Measurements from ENCODE around the gene ATE1. TPM values are rescaled to one million over a fixed set of nuclear protein-coding genes. Genes with fewer than 3 reads are reported as not detected.

Gene ATE1
- total and polyA plus RNA-seq, 4 donors: 18.3 to 60.7 (median 35.5) TPM

GRCh38 chr10:121812031-121812430, 115.8 kb downstream of the ATE1 start:
- Histone ChIP-seq H3K9me3 (ENCODE audit: control insufficient read depth, insufficient read depth, low read length) (no peaks in the 10 kb centered on the region), H3K36me3 (ENCODE audit: control insufficient read depth, insufficient read depth, low read length) (no peaks in the 10 kb centered on the region), H3K4me3 (ENCODE audit: low read depth, low read length) (no peak overlapping the region), H3K27ac (ENCODE audit: low read depth, low read length) (no peak overlapping the region), H3K4me1 (ENCODE audit: control insufficient read depth, insufficient read depth, low read length) (no peaks in the 10 kb centered on the region), H3K27me3 (ENCODE audit: control insufficient read depth, insufficient read depth, low read length) (no peaks in the 10 kb centered on the region)
- WGBS (ENCODE audit: insufficient coverage): 100% methylated on average over 2 of the region's 4 CpGs
- DNase-seq (ENCODE audit: low read depth in 4 of 6, low spot score in 6 of 6): no peak

- no peaks in the 10 kb centered on the region for H3K9me3 ChIP-seq (ENCODE audit: control insufficient read depth, insufficient read depth, low read length)
- no peak overlapping the region for H3K4me3 ChIP-seq (ENCODE audit: low read depth, low read length)
- no peaks in the 10 kb centered on the region for H3K4me1 ChIP-seq (ENCODE audit: control insufficient read depth, insufficient read depth, low read length)
- H3K27me3 ChIP-seq (ENCODE audit: control insufficient read depth, insufficient read depth, low read length): no peaks in the 10 kb centered on the region
- no peak overlapping the region for H3K27ac ChIP-seq (ENCODE audit: low read depth, low read length)
- H3K36me3 ChIP-seq (ENCODE audit: control insufficient read depth, insufficient read depth, low read length): no peaks in the 10 kb centered on the region
- no CpG with 5 or more reads among the region's 2 CpGs for WGBS (ENCODE audit: insufficient coverage)
- DNase-seq (ENCODE audit: low read depth in 4 of 6, low spot score in 6 of 6): no peak
Measured at GRCh38 chr10:121811386-121811785, 116.4 kb downstream of the ATE1 start.

- Histone ChIP-seq H3K36me3 (ENCODE audit: control insufficient read depth, insufficient read depth, low read length) (no peaks in the 10 kb centered on the region), H3K9me3 (ENCODE audit: control insufficient read depth, insufficient read depth, low read length) (no peaks in the 10 kb centered on the region), H3K27me3 (ENCODE audit: control insufficient read depth, insufficient read depth, low read length) (no peaks in the 10 kb centered on the region), H3K4me3 (ENCODE audit: low read depth, low read length) (no peak overlapping the region), H3K4me1 (ENCODE audit: control insufficient read depth, insufficient read depth, low read length) (no peaks in the 10 kb centered on the region), H3K27ac (ENCODE audit: low read depth, low read length) (no peak overlapping the region)
- 80% methylated on average over 1 of the region's 2 CpGs for WGBS (ENCODE audit: insufficient coverage)
- DNase-seq (ENCODE audit: low read depth in 4 of 6, low spot score in 6 of 6): no peak
Measured at GRCh38 chr10:121808835-121809234, 119.0 kb downstream of the ATE1 start.

GRCh38 chr10:121804460-121804859, 123.4 kb downstream of the ATE1 start:
- no peak for DNase-seq (ENCODE audit: low read depth in 4 of 6, low spot score in 6 of 6)
- no peaks in the 10 kb centered on the region for H3K27me3 ChIP-seq (ENCODE audit: control insufficient read depth, insufficient read depth, low read length)
- WGBS (ENCODE audit: insufficient coverage): 100% methylated on average over 2 of the region's 4 CpGs
- no peaks in the 10 kb centered on the region for H3K4me1 ChIP-seq (ENCODE audit: control insufficient read depth, insufficient read depth, low read length)
- H3K36me3 ChIP-seq (ENCODE audit: control insufficient read depth, insufficient read depth, low read length): no peaks in the 10 kb centered on the region
- no peak overlapping the region for H3K27ac ChIP-seq (ENCODE audit: low read depth, low read length)
- H3K9me3 ChIP-seq (ENCODE audit: control insufficient read depth, insufficient read depth, low read length): no peaks in the 10 kb centered on the region
- H3K4me3 ChIP-seq (ENCODE audit: low read depth, low read length): no peak overlapping the region

- Histone ChIP-seq H3K27ac (ENCODE audit: low read depth, low read length) (no peak overlapping the region), H3K4me3 (ENCODE audit: low read depth, low read length) (no peak overlapping the region), H3K27me3 (ENCODE audit: control insufficient read depth, insufficient read depth, low read length) (no peaks in the 10 kb centered on the region), H3K9me3 (ENCODE audit: control insufficient read depth, insufficient read depth, low read length) (no peaks in the 10 kb centered on the region), H3K36me3 (ENCODE audit: control insufficient read depth, insufficient read depth, low read length) (no peaks in the 10 kb centered on the region), H3K4me1 (ENCODE audit: control insufficient read depth, insufficient read depth, low read length) (no peaks in the 10 kb centered on the region)
- WGBS (ENCODE audit: insufficient coverage): no CpG with 5 or more reads among the region's 2 CpGs
- DNase-seq (ENCODE audit: low read depth in 4 of 6, low spot score in 6 of 6): peak in 1 of 6 donors; percentile 38
Measured at GRCh38 chr10:121803611-121804010, 124.2 kb downstream of the ATE1 start.

- H3K27me3 ChIP-seq (ENCODE audit: control insufficient read depth, insufficient read depth, low read length): no peaks in the 10 kb centered on the region
- no CpG with 5 or more reads among the region's 2 CpGs for WGBS (ENCODE audit: insufficient coverage)
- no peaks in the 10 kb centered on the region for H3K4me1 ChIP-seq (ENCODE audit: control insufficient read depth, insufficient read depth, low read length)
- H3K9me3 ChIP-seq (ENCODE audit: control insufficient read depth, insufficient read depth, low read length): no peaks in the 10 kb centered on the region
- DNase-seq (ENCODE audit: low read depth in 4 of 6, low spot score in 6 of 6): peak in 2 of 6 donors; percentile 33 to 41
- H3K36me3 ChIP-seq (ENCODE audit: control insufficient read depth, insufficient read depth, low read length): no peaks in the 10 kb centered on the region
- no peak overlapping the region for H3K4me3 ChIP-seq (ENCODE audit: low read depth, low read length)
- no peak overlapping the region for H3K27ac ChIP-seq (ENCODE audit: low read depth, low read length)
Measured at GRCh38 chr10:121800831-121801230, 127.0 kb downstream of the ATE1 start.

- H3K9me3 ChIP-seq (ENCODE audit: control insufficient read depth, insufficient read depth, low read length): no peaks in the 10 kb centered on the region
- no peak overlapping the region for H3K27ac ChIP-seq (ENCODE audit: low read depth, low read length)
- DNase-seq (ENCODE audit: low read depth in 4 of 6, low spot score in 6 of 6): no peak
- no peak overlapping the region for H3K4me3 ChIP-seq (ENCODE audit: low read depth, low read length)
- no peaks in the 10 kb centered on the region for H3K4me1 ChIP-seq (ENCODE audit: control insufficient read depth, insufficient read depth, low read length)
- no peaks in the 10 kb centered on the region for H3K27me3 ChIP-seq (ENCODE audit: control insufficient read depth, insufficient read depth, low read length)
- no CpG with 5 or more reads among the region's 3 CpGs for WGBS (ENCODE audit: insufficient coverage)
- no peaks in the 10 kb centered on the region for H3K36me3 ChIP-seq (ENCODE audit: control insufficient read depth, insufficient read depth, low read length)
Measured at GRCh38 chr10:121800146-121800545, 127.7 kb downstream of the ATE1 start.

- 84% methylated on average over 5 of the region's 8 CpGs for WGBS (ENCODE audit: insufficient coverage)
- Histone ChIP-seq H3K27me3 (ENCODE audit: control insufficient read depth, insufficient read depth, low read length) (no peaks in the 10 kb centered on the region), H3K4me1 (ENCODE audit: control insufficient read depth, insufficient read depth, low read length) (no peaks in the 10 kb centered on the region), H3K4me3 (ENCODE audit: low read depth, low read length) (no peak overlapping the region), H3K9me3 (ENCODE audit: control insufficient read depth, insufficient read depth, low read length) (no peaks in the 10 kb centered on the region), H3K27ac (ENCODE audit: low read depth, low read length) (no peak overlapping the region), H3K36me3 (ENCODE audit: control insufficient read depth, insufficient read depth, low read length) (no peaks in the 10 kb centered on the region)
- DNase-seq (ENCODE audit: low read depth in 4 of 6, low spot score in 6 of 6): no peak
Measured at GRCh38 chr10:121797490-121797889, 130.3 kb downstream of the ATE1 start.

- H3K4me3 ChIP-seq (ENCODE audit: low read depth, low read length): no peak overlapping the region
- H3K27ac ChIP-seq (ENCODE audit: low read depth, low read length): no peak overlapping the region
- DNase-seq (ENCODE audit: low read depth in 4 of 6, low spot score in 6 of 6): no peak
- H3K27me3 ChIP-seq (ENCODE audit: control insufficient read depth, insufficient read depth, low read length): no peaks in the 10 kb centered on the region
- no peaks in the 10 kb centered on the region for H3K4me1 ChIP-seq (ENCODE audit: control insufficient read depth, insufficient read depth, low read length)
- no peaks in the 10 kb centered on the region for H3K36me3 ChIP-seq (ENCODE audit: control insufficient read depth, insufficient read depth, low read length)
- H3K9me3 ChIP-seq (ENCODE audit: control insufficient read depth, insufficient read depth, low read length): no peaks in the 10 kb centered on the region
- no CpG with 5 or more reads among the region's 3 CpGs for WGBS (ENCODE audit: insufficient coverage)
Measured at GRCh38 chr10:121796342-121796741, 131.5 kb downstream of the ATE1 start.

- H3K9me3 ChIP-seq (ENCODE audit: control insufficient read depth, insufficient read depth, low read length): no peaks in the 10 kb centered on the region
- no peaks in the 10 kb centered on the region for H3K4me1 ChIP-seq (ENCODE audit: control insufficient read depth, insufficient read depth, low read length)
- no peaks in the 10 kb centered on the region for H3K27me3 ChIP-seq (ENCODE audit: control insufficient read depth, insufficient read depth, low read length)
- H3K4me3 ChIP-seq (ENCODE audit: low read depth, low read length): no peak overlapping the region
- H3K36me3 ChIP-seq (ENCODE audit: control insufficient read depth, insufficient read depth, low read length): no peaks in the 10 kb centered on the region
- no peak overlapping the region for H3K27ac ChIP-seq (ENCODE audit: low read depth, low read length)
- WGBS (ENCODE audit: insufficient coverage): 100% methylated on average over 1 of the region's 3 CpGs
- DNase-seq (ENCODE audit: low read depth in 4 of 6, low spot score in 6 of 6): no peak
Measured at GRCh38 chr10:121792198-121792597, 135.6 kb downstream of the ATE1 start.

Data from spinal cord (tissue), 10 donors.